Omental fat pad (tissue), 4 donors: Measurements from ENCODE around the gene ERICH6. TPM values are rescaled to one million over a fixed set of nuclear protein-coding genes. Genes with fewer than 3 reads are reported as not detected.

ENCODE experiments used
- ATAC-seq: fragments of 150-250 bp; one replicate; pipeline ENCODE4 v1.9.1; 2016; ENCODE audit warnings: mild to moderate bottlenecking, moderate library complexity; ENCODE audit not compliant: low FRiP score
- DNase-seq: peaks from one replicate; pipeline ENCODE4 v3.0.0-alpha.2; 2019; ENCODE audit warnings: low spot score
- CTCF ChIP-seq, 3 donors: fragments of 450-650 bp; IDR thresholded peaks; one replicate each; pipeline ENCODE4 v1.5.1; 2016 to 2017; ENCODE audit warnings: antibody characterized with exemption in 3 of 3, mild to moderate bottlenecking in 3 of 3, moderate library complexity in 2 of 3
- total RNA-seq, 4 donors: library from RNA; depleted of rRNA; stranded (reverse); fragments of >200 nt; gene quantifications; one replicate each; pipeline ENCODE4 v1.1.0, GENCODE V29; 2016

Gene ERICH6
- total RNA-seq, 4 donors from 2014 or later: not detected

- DNase-seq (no peak), ATAC-seq (no peak)
- no peak for TF ChIP-seq CTCF (IDR thresholded peaks at IDR 0.05)
Observed at GRCh38 chr3:150613709-150614480, 89.8 kb downstream of the ERICH6 start.

GRCh38 chr3:150613034-150613433 lies 90.7 kb downstream of the ERICH6 start:
- ATAC-seq: no peak
- TF ChIP-seq CTCF (IDR thresholded peaks at IDR 0.05): no peak
- no peak for DNase-seq

- ATAC-seq (no peak), DNase-seq (no peak)
- TF ChIP-seq CTCF (IDR thresholded peaks at IDR 0.05): no peak
Observed at GRCh38 chr3:150612494-150612893, 91.2 kb downstream of the ERICH6 start.

DNA sequence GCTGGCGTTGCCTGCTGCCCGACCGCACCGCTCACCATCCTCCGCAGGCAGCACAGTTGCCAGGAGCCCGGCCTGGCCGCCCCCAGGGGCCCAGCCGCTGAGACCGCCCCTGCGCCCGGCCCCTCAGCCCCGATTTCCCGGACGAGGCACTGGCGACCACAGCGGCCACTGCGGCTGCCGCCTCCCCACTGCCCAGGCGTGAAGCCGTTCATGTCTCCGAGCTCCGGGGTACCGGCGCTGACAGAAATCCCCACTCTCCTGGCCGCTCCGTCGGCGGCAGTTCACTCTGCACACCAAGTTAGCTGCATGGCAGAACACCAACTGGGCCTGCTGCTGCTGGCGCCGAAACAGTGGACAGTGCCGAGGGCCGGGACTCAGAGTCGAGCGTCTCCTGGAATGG lies 92.1 kb downstream of the ERICH6 start:
- TF ChIP-seq CTCF (IDR thresholded peaks at IDR 0.05): no peak
- ATAC-seq (no peak), DNase-seq (no peak)

DNA sequence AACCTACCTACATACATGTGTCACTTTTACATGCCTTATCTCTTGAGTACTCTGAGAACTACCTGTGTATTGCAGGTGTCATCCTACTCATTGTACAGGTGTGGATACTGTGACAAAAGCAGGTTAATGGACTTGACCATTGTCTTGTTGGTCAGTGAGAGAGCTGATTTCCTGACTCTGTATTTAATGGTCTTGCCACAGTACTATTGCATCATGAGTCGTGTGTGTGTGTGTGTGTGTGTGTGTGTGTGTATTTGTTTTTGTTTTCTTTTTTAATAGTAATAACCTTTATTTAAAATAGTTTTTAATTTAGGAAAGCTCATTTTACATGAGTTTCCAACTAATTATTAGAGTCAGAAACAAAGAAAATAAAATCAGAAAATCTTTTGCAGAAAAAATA lies 92.9 kb downstream of the ERICH6 start:
- TF ChIP-seq CTCF (IDR thresholded peaks at IDR 0.05): no peak
- DNase-seq (no peak), ATAC-seq (no peak)

GRCh38 chr3:150609988-150610387 lies 93.7 kb downstream of the ERICH6 start:
- TF ChIP-seq CTCF (IDR thresholded peaks at IDR 0.05): no peak
- no peak for DNase-seq
- ATAC-seq: no peak

Other genes starting within 250 kb of the ERICH6 start
- 100 to 1,000 TPM; 221 to 403 (median 303) TPM for gene SERP1, start 157.4 kb downstream of the ERICH6 start, total RNA-seq
- 100 to 1,000 TPM; 134 to 164 (median 155) TPM for gene EIF2A, start 157.1 kb downstream of the ERICH6 start, total RNA-seq
- 100 to 1,000 TPM; 107 to 164 (median 142) TPM for gene SELENOT, start 100.6 kb downstream of the ERICH6 start, total RNA-seq
- 10 to 100 TPM; 30.6 to 45.3 (median 32.1) TPM for gene SIAH2, start 59.2 kb upstream of the ERICH6 start, total RNA-seq
- not detected for gene MINDY4B, start 201.5 kb upstream of the ERICH6 start, total RNA-seq